Endodermal cell (in vitro differentiated cells): ENCODE measurements around the gene CNGB1. TPM values are rescaled to one million over a fixed set of nuclear protein-coding genes. Genes with fewer than 3 reads are reported as not detected.

Experiments
- DNase-seq: peaks from one replicate; pipeline ENCODE4 v3.0.0-alpha.2; 2017
- H3K27ac ChIP-seq: 2 replicates; pipeline ENCODE4 v1.5.1; 2013; ENCODE audit warnings: mild to moderate bottlenecking, low read depth, low read length, moderate library complexity
- H3K27me3 ChIP-seq: 2 replicates; pipeline ENCODE4 v1.6.1; 2013; ENCODE audit warnings: mild to moderate bottlenecking, low read length, moderate library complexity; ENCODE audit not compliant: insufficient read depth, control insufficient read depth, poor library complexity, severe bottlenecking
- H3K36me3 ChIP-seq: 2 replicates; pipeline ENCODE4 v1.7.0; 2013; ENCODE audit warnings: mild to moderate bottlenecking, low read length, moderate library complexity; ENCODE audit not compliant: control insufficient read depth, insufficient read depth
- H3K4me1 ChIP-seq: one replicate; pipeline ENCODE4 v1.7.0; 2013; ENCODE audit warnings: low read length; ENCODE audit not compliant: control insufficient read depth, insufficient read depth
- H3K4me3 ChIP-seq: 2 replicates; pipeline ENCODE4 v1.5.1; 2013; ENCODE audit warnings: mild to moderate bottlenecking, low read length, moderate library complexity
- H3K9ac ChIP-seq: 2 replicates; pipeline ENCODE4 v1.6.1; 2013; ENCODE audit warnings: mild to moderate bottlenecking, low read length, moderate library complexity; ENCODE audit not compliant: poor library complexity, severe bottlenecking; ENCODE audit errors: extremely low read depth
- H3K9me3 ChIP-seq: 2 replicates; pipeline ENCODE4 v1.6.1; 2013; ENCODE audit warnings: mild to moderate bottlenecking, low read length, moderate library complexity; ENCODE audit not compliant: control insufficient read depth
- H3K27ac Mint-ChIP-seq: 2 replicates; pipeline ENCODE4 v1.8.0; 2020; ENCODE audit warnings: mixed read lengths
- H3K27me3 Mint-ChIP-seq: 2 replicates; pipeline ENCODE4 v1.8.0; 2021; ENCODE audit warnings: mild to moderate bottlenecking, mixed read lengths; ENCODE audit not compliant: insufficient read depth
- H3K36me3 Mint-ChIP-seq: 2 replicates; pipeline ENCODE4 v1.8.0; 2020; ENCODE audit warnings: low read depth, mixed read lengths
- H3K4me1 Mint-ChIP-seq: 2 replicates; pipeline ENCODE4 v1.8.0; 2020; ENCODE audit warnings: mixed read lengths
- H3K4me3 Mint-ChIP-seq: 2 replicates; pipeline ENCODE4 v1.8.0; 2020; ENCODE audit warnings: mild to moderate bottlenecking, moderate library complexity, mixed read lengths
- H3K9me3 Mint-ChIP-seq: 2 replicates; pipeline ENCODE4 v1.8.0; 2020; ENCODE audit warnings: mild to moderate bottlenecking, mixed read lengths
- WGBS, 2 experiments: methylation state at CpG; one replicate each; pipeline versions ENCODE4 v1.1.5 to v1.1.7; 2013; ENCODE audit warnings: missing lambda C conversion rate in 2 of 2, mixed read lengths in 1 of 2; ENCODE audit not compliant: insufficient coverage in 1 of 2, insufficient read length in 1 of 2; 5-methylcytosine and 5-hydroxymethylcytosine counted together
- total RNA-seq, 2 donors: library from RNA; stranded (reverse); fragmentation: NEBNext Ultra II Directional in 1 of 2; extraction: Animal tissue kit (Norgen Biotek cat#: 25700) in 1 of 2; gene quantifications; 2 replicates in 1 of 2; 3 replicates in 1 of 2; pipeline ENCODE4 v1.2.1, GENCODE V29; 2021
- TF ChIP-seq, protein P1 (sequence below): fragments of 200-600 bp; sonication (generic); conservative IDR thresholded peaks from 2 replicates; pipeline ENCODE4 v1.5.0; 2021; ENCODE audit warnings: antibody characterized with exemption, mild to moderate bottlenecking

The CNGB1 gene
- total RNA-seq, 2 donors from 2014 or later: 0.29 to 0.60 TPM

GRCh38 chr16:57889960-57890751, 80.8 kb downstream of the CNGB1 start:
- Mint-ChIP-seq H3K27me3 (peaks cover 2% of the 10 kb centered on the region), H3K4me3 (no peak overlapping the region), H3K4me1 (peaks cover 8% of the 10 kb centered on the region), H3K27ac (peak overlapping the region; percentile 37), H3K36me3 (no peaks in the 10 kb centered on the region), H3K9me3 (no peaks in the 10 kb centered on the region)
- Histone ChIP-seq H3K27me3 (no peaks in the 10 kb centered on the region), H3K4me1 (no peaks in the 10 kb centered on the region), H3K4me3 (no peak overlapping the region), H3K27ac (no peak overlapping the region), H3K9me3 (no peaks in the 10 kb centered on the region), H3K36me3 (no peaks in the 10 kb centered on the region), H3K9ac (no peak overlapping the region)
- WGBS, 2 experiments: 83 to 92% methylated on average over 1 to 9 of the region's 9 CpGs
- TF ChIP-seq, protein P1, sequence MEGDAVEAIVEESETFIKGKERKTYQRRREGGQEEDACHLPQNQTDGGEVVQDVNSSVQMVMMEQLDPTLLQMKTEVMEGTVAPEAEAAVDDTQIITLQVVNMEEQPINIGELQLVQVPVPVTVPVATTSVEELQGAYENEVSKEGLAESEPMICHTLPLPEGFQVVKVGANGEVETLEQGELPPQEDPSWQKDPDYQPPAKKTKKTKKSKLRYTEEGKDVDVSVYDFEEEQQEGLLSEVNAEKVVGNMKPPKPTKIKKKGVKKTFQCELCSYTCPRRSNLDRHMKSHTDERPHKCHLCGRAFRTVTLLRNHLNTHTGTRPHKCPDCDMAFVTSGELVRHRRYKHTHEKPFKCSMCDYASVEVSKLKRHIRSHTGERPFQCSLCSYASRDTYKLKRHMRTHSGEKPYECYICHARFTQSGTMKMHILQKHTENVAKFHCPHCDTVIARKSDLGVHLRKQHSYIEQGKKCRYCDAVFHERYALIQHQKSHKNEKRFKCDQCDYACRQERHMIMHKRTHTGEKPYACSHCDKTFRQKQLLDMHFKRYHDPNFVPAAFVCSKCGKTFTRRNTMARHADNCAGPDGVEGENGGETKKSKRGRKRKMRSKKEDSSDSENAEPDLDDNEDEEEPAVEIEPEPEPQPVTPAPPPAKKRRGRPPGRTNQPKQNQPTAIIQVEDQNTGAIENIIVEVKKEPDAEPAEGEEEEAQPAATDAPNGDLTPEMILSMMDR: no peak
- DNase-seq: no peak

GRCh38 chr16:57889522-57889921, 81.4 kb downstream of the CNGB1 start:
- H3K4me3 ChIP-seq: no peak overlapping the region
- 98% methylated on average over 3 of the region's 4 CpGs; no CpG with 5 or more reads in 1 of the 2 experiments for WGBS, 2 experiments
- no peaks in the 10 kb centered on the region for H3K27me3 ChIP-seq
- H3K27ac ChIP-seq: no peak overlapping the region
- H3K9me3 ChIP-seq: no peaks in the 10 kb centered on the region
- H3K9me3 Mint-ChIP-seq: no peaks in the 10 kb centered on the region
- no peak for DNase-seq
- peaks cover 5% of the 10 kb centered on the region for H3K4me1 Mint-ChIP-seq
- no peaks in the 10 kb centered on the region for H3K36me3 Mint-ChIP-seq
- peaks cover 5% of the 10 kb centered on the region for H3K27me3 Mint-ChIP-seq
- H3K27ac Mint-ChIP-seq: no peak overlapping the region
- TF ChIP-seq, protein P1: no peak
- H3K4me3 Mint-ChIP-seq: no peak overlapping the region
- H3K36me3 ChIP-seq: no peaks in the 10 kb centered on the region
- no peak overlapping the region for H3K9ac ChIP-seq
- H3K4me1 ChIP-seq: no peaks in the 10 kb centered on the region

- peaks cover 5% of the 10 kb centered on the region for H3K27me3 Mint-ChIP-seq
- H3K4me3 Mint-ChIP-seq: no peak overlapping the region
- 93 to 100% methylated on average over 1 to 4 of the region's 4 CpGs for WGBS, 2 experiments
- no peaks in the 10 kb centered on the region for H3K36me3 ChIP-seq
- no peaks in the 10 kb centered on the region for H3K36me3 Mint-ChIP-seq
- no peak overlapping the region for H3K4me3 ChIP-seq
- DNase-seq: no peak
- no peak overlapping the region for H3K27ac ChIP-seq
- H3K9me3 ChIP-seq: no peaks in the 10 kb centered on the region
- no peaks in the 10 kb centered on the region for H3K4me1 ChIP-seq
- no peak overlapping the region for H3K27ac Mint-ChIP-seq
- no peaks in the 10 kb centered on the region for H3K9me3 Mint-ChIP-seq
- no peaks in the 10 kb centered on the region for H3K27me3 ChIP-seq
- H3K9ac ChIP-seq: no peak overlapping the region
- H3K4me1 Mint-ChIP-seq: peaks cover 7% of the 10 kb centered on the region
- TF ChIP-seq, protein P1: no peak
These were observed 81.8 kb downstream of the CNGB1 start for GRCh38 chr16:57889111-57889510.
